ENCODE data around the gene LMBRD2. TPM values are rescaled to one million over a fixed set of nuclear protein-coding genes. Genes with fewer than 3 reads are reported as not detected.
"Not testable (repeated sequence)": the region's sequence is repeated elsewhere in the genome, so short reads cannot be mapped to it uniquely, and the experiment has no call there.

The LMBRD2 gene
- total RNA-seq, result 18.0 and 19.8 TPM in 2 replicates
- polyA plus RNA-seq, result 4.7 and 7.2 TPM in 2 replicates
- polyA plus RNA-seq (2012), result 3.7 and 5.2 TPM in 2 replicates
- polyA minus RNA-seq (ENCODE audit: low replicate concordance), result 1.9 and 2.5 TPM in 2 replicates

DNA sequence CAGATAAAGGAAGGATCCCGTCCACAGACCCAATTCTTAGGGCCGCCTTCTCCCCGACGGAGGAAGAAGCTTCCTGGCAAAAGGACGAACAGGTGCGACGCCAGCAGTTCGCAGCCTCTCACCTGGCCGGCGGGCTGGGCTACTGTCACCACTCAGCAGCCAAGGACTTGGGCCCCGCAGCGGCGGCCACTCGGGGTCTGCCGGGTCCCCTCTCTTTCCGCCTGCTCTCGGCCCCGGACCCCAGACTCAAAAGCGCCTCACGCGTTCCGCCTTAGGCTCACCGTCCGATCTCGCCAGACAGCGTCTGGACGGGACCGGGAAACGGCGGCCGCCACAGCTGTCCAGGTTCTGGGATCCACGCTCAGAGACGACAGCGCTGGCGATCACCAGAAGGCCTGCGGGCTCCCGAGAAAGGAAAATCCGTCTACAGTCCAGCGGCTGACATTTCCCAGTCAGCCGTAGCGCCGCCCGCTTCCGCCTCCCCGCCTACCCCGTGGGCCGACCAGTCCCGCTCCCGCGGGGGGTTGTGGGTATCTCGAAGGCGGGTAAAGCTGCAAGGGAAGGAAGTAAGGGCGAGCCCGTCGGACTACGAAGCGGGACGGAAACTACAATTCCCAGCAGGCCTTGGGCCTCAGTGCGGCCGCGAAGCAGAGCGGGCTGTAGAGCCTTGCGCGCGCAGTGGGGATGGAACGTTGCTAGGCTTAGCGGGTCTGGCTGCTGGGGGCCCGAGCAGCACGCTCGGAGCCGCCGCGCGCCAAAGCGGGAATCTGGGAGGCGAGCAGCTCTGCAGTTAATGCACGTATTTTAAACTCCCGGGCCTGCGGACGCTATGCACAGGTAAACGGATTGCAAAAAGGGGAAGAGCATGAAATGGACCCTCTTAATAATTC, at the start of gene LMBRD2, which contains the start of gene SKP2:
TSS of gene LMBRD2 (minus strand) at position 454 of the 890 bp plus-strand sequence. CDS start 8,538 bp downstream, outside the sequence.
TSS of gene SKP2 (plus strand) at position 678 of the 890 bp plus-strand sequence. CDS start at position 830, 152 bp downstream.
- H3K27ac ChIP-seq (ENCODE audit: insufficient read depth, low read length), result peak within 1 kb of the TSS; percentile 71
- peak within 1 kb of the TSS; percentile 98 for H3K4me2 ChIP-seq (ENCODE audit: extremely low read depth, insufficient read depth, low read length)
- no peaks in the 10 kb centered on the region for H3K9me3 ChIP-seq (ENCODE audit: control insufficient read depth, insufficient read depth, low read depth, low read length)
- peaks cover 5% of the 10 kb centered on the region for H3K4me1 ChIP-seq (ENCODE audit: control insufficient read depth, extremely low read depth, insufficient read depth, low read length)
- no peaks in the 10 kb centered on the region for H3K27me3 ChIP-seq (ENCODE audit: control insufficient read depth, insufficient read depth, low read length)
- H4K20me1 ChIP-seq (ENCODE audit: control insufficient read depth, extremely low read depth, insufficient read depth, low read length), result no peaks in the 10 kb centered on the region
- H3K9ac ChIP-seq (ENCODE audit: insufficient read depth, low read length), result peak within 1 kb of the TSS; percentile 86
- H2AFZ ChIP-seq (ENCODE audit: low read length), result peak within 1 kb of the TSS; percentile 96
- DNase-seq (ENCODE audit: low read depth in 2 of 2), result peak; percentile 97 to 98
- H3K79me2 ChIP-seq (ENCODE audit: control insufficient read depth, insufficient read depth, low read length), result peaks cover 35% of the 10 kb centered on the region
- peaks cover 2% of the 10 kb centered on the region for H3K36me3 ChIP-seq (ENCODE audit: control insufficient read depth, insufficient read depth, low read length)
- TF ChIP-seq CTCF (conservative IDR thresholded peaks at IDR 0.05 in 1 of 2, IDR thresholded peaks at IDR 0.05 in 1 of 2; ENCODE audit: low read depth in 1 of 2, low read length in 2 of 2), result no peak
- TF ChIP-seq EZH2 (IDR thresholded peaks at IDR 0.05; ENCODE audit: low read length, missing control alignments), result no peak
- H3K4me3 ChIP-seq (replicated peaks in 1 of 4; ENCODE audit: control extremely low read depth in 1 of 4, insufficient read depth in 1 of 4, low read depth in 3 of 4, low read length in 4 of 4), result peak within 1 kb of the TSS; percentile 58 to 99 (median 80)

DNA sequence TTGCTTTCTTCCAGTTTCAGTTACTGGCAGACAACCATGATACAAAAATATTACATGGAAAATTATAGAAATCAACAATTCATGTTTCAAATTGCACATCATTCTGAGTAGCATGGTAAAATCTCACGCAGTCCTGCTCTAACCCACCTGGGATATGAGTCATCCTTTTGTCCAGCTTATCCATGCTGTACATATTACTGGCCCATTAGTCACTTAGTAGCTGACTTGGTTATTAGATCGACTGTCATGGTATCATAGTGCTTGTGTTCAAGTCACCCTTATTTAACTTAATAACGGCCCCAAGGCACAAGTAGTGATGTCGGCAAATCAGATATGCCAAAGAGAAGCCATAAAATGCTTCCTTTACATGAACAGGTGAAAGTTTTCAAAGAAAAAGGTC, 48.8 kb upstream of the LMBRD2 start:
- Histone ChIP-seq H4K20me1 (ENCODE audit: control insufficient read depth, extremely low read depth, insufficient read depth, low read length) (no peaks in the 10 kb centered on the region), H2AFZ (ENCODE audit: low read length) (no peak overlapping the region), H3K36me3 (ENCODE audit: control insufficient read depth, insufficient read depth, low read length) (peaks cover 3% of the 10 kb centered on the region), H3K79me2 (ENCODE audit: control insufficient read depth, insufficient read depth, low read length) (no peaks in the 10 kb centered on the region), H3K9ac (ENCODE audit: insufficient read depth, low read length) (no peak overlapping the region), H3K27me3 (ENCODE audit: control insufficient read depth, insufficient read depth, low read length) (no peaks in the 10 kb centered on the region), H3K9me3 (ENCODE audit: control insufficient read depth, insufficient read depth, low read depth, low read length) (no peaks in the 10 kb centered on the region), H3K4me1 (ENCODE audit: control insufficient read depth, extremely low read depth, insufficient read depth, low read length) (peaks cover 3% of the 10 kb centered on the region), H3K27ac (ENCODE audit: insufficient read depth, low read length) (no peak overlapping the region), H3K4me2 (ENCODE audit: extremely low read depth, insufficient read depth, low read length) (no peak overlapping the region), H3K4me3 (replicated peaks in 1 of 4; ENCODE audit: control extremely low read depth in 1 of 4, insufficient read depth in 1 of 4, low read depth in 3 of 4, low read length in 4 of 4) (no peak overlapping the region)
- TF ChIP-seq CTCF (conservative IDR thresholded peaks at IDR 0.05 in 1 of 2, IDR thresholded peaks at IDR 0.05 in 1 of 2; ENCODE audit: low read depth in 1 of 2, low read length in 2 of 2), result no peak
- TF ChIP-seq EZH2 (IDR thresholded peaks at IDR 0.05; ENCODE audit: low read length, missing control alignments), result no peak
- DNase-seq (ENCODE audit: low read depth in 2 of 2), result peak in 1 of 2 donors; percentile 80

- no peak overlapping the region for H3K4me2 ChIP-seq (ENCODE audit: extremely low read depth, insufficient read depth, low read length)
Measured at GRCh38 chr5:36199620-36200019, 47.9 kb upstream of the LMBRD2 start.

GRCh38 chr5:36198783-36199182, 47.1 kb upstream of the LMBRD2 start:
- H3K4me2 ChIP-seq (ENCODE audit: extremely low read depth, insufficient read depth, low read length); H3K27ac ChIP-seq (ENCODE audit: insufficient read depth, low read length); H3K36me3 ChIP-seq (ENCODE audit: control insufficient read depth, insufficient read depth, low read length); H3K79me2 ChIP-seq (ENCODE audit: control insufficient read depth, insufficient read depth, low read length); H4K20me1 ChIP-seq (ENCODE audit: control insufficient read depth, extremely low read depth, insufficient read depth, low read length); H2AFZ ChIP-seq (ENCODE audit: low read length); H3K4me3 ChIP-seq (replicated peaks in 1 of 4; ENCODE audit: control extremely low read depth in 1 of 4, insufficient read depth in 1 of 4, low read depth in 3 of 4, low read length in 4 of 4); H3K4me1 ChIP-seq (ENCODE audit: control insufficient read depth, extremely low read depth, insufficient read depth, low read length); H3K9ac ChIP-seq (ENCODE audit: insufficient read depth, low read length); H3K9me3 ChIP-seq (ENCODE audit: control insufficient read depth, insufficient read depth, low read depth, low read length); H3K27me3 ChIP-seq (ENCODE audit: control insufficient read depth, insufficient read depth, low read length); DNase-seq (ENCODE audit: low read depth in 2 of 2): not testable (repeated sequence)

More at GRCh38 chr5:36199620-36200019, 47.9 kb upstream of the LMBRD2 start:
- no peak overlapping the region for H2AFZ ChIP-seq (ENCODE audit: low read length)
- no peaks in the 10 kb centered on the region for H4K20me1 ChIP-seq (ENCODE audit: control insufficient read depth, extremely low read depth, insufficient read depth, low read length)
- H3K9ac ChIP-seq (ENCODE audit: insufficient read depth, low read length), result no peak overlapping the region
- H3K4me3 ChIP-seq (replicated peaks in 1 of 4; ENCODE audit: control extremely low read depth in 1 of 4, insufficient read depth in 1 of 4, low read depth in 3 of 4, low read length in 4 of 4), result no peak overlapping the region
- no peaks in the 10 kb centered on the region for H3K27me3 ChIP-seq (ENCODE audit: control insufficient read depth, insufficient read depth, low read length)
- H3K36me3 ChIP-seq (ENCODE audit: control insufficient read depth, insufficient read depth, low read length), result peaks cover 3% of the 10 kb centered on the region
- no peaks in the 10 kb centered on the region for H3K9me3 ChIP-seq (ENCODE audit: control insufficient read depth, insufficient read depth, low read depth, low read length)
- no peak overlapping the region for H3K27ac ChIP-seq (ENCODE audit: insufficient read depth, low read length)
- peaks cover 3% of the 10 kb centered on the region for H3K4me1 ChIP-seq (ENCODE audit: control insufficient read depth, extremely low read depth, insufficient read depth, low read length)
- DNase-seq (ENCODE audit: low read depth in 2 of 2), result peak in 1 of 2 donors; percentile 82
- TF ChIP-seq CTCF (conservative IDR thresholded peaks at IDR 0.05 in 1 of 2, IDR thresholded peaks at IDR 0.05 in 1 of 2; ENCODE audit: low read depth in 1 of 2, low read length in 2 of 2) (no peak), EZH2 (IDR thresholded peaks at IDR 0.05; ENCODE audit: low read length, missing control alignments) (no peak)
- H3K79me2 ChIP-seq (ENCODE audit: control insufficient read depth, insufficient read depth, low read length), result no peaks in the 10 kb centered on the region

All from fibroblast of lung (primary cell).